Activated T-helper 1 cell treated with anti-CD3 and anti-CD28 coated beads, Interleukin-12 subunit alpha, Interleukin-12 subunit beta, Interleukin-2, Interleukin-4 antibody, amounts not matched to agents 30 ng/mL and 10 ng/mL and 1 ng/mL, durations not matched to agents 14 hours and 24 hours and 36 hours (primary cell): Measurements from ENCODE around the gene URGCP. TPM values are rescaled to one million over a fixed set of nuclear protein-coding genes. Genes with fewer than 3 reads are reported as not detected.
A peak's percentile ranks its signal among the peaks of the same experiment; 100 is the strongest.
"Not testable (repeated sequence)": the region's sequence is repeated elsewhere in the genome, so short reads cannot be mapped to it uniquely, and the experiment has no call there.

Experiments used
- DNase-seq: peaks from one replicate; pipeline ENCODE4 v3.0.0; 2021; ENCODE audit warnings: low spot score
- H3K27ac Mint-ChIP-seq: one replicate; pipeline ENCODE4 v1.8.0; 2021; ENCODE audit warnings: mild to moderate bottlenecking, mixed read lengths
- H3K27me3 Mint-ChIP-seq: one replicate; pipeline ENCODE4 v1.8.0; 2022; ENCODE audit warnings: mild to moderate bottlenecking, moderate library complexity, mixed read lengths; ENCODE audit not compliant: insufficient read depth
- H3K36me3 Mint-ChIP-seq: one replicate; pipeline ENCODE4 v1.8.0; 2021; ENCODE audit warnings: low read depth, mixed read lengths
- H3K4me1 Mint-ChIP-seq: one replicate; pipeline ENCODE4 v1.8.0; 2021; ENCODE audit warnings: low read depth, mixed read lengths
- H3K4me3 Mint-ChIP-seq: one replicate; pipeline ENCODE4 v1.8.0; 2021; ENCODE audit warnings: mild to moderate bottlenecking, moderate library complexity, mixed read lengths
- H3K9me3 Mint-ChIP-seq: one replicate; pipeline ENCODE4 v1.8.0; 2021; ENCODE audit warnings: mixed read lengths
- intact Hi-C: fragments of 100-400 bp; cut with micrococcal nuclease; formaldehyde crosslinking; loops from one replicate; pipeline ENCODE4 v1.15.1; 2024
- total RNA-seq: library from RNA; stranded (reverse); gene quantifications from 2 replicates; pipeline ENCODE4 v1.2.3, GENCODE V29; 2022

URGCP gene
- total RNA-seq, 1 donor from 2014 or later, result 32.2 TPM

- Mint-ChIP-seq H3K9me3 (peaks cover 7% of the 10 kb centered on the region), H3K4me3 (no peak overlapping the region), H3K27ac (no peak overlapping the region), H3K36me3 (no peaks in the 10 kb centered on the region), H3K4me1 (peaks cover 16% of the 10 kb centered on the region), H3K27me3 (peaks cover 4% of the 10 kb centered on the region)
- DNase-seq, result no peak
- intact Hi-C loops, result loop anchor here (1.0 to 10.0 kb wide), 9 partner anchors 109 to 1896 kb away; partner anchors contain the start of gene COA1
These were observed 68.2 kb downstream of the URGCP start for GRCh38 chr7:43838201-43838658.

GRCh38 chr7:43834463-43835251 lies 71.7 kb downstream of the URGCP start:
- intact Hi-C loops, result loop anchor here (1.0 to 10.0 kb wide), 7 partner anchors 34 to 1892 kb away; partner anchors contain the start of genes COA1 and MRPS24
- Mint-ChIP-seq H3K27ac (peak overlapping the region; percentile 78), H3K27me3 (peaks cover 2% of the 10 kb centered on the region)

GRCh38 chr7:43830917-43831316 lies 75.5 kb downstream of the URGCP start:
- Mint-ChIP-seq H3K9me3 (peaks cover 17% of the 10 kb centered on the region), H3K4me1 (peaks cover 16% of the 10 kb centered on the region), H3K27me3 (peaks cover 17% of the 10 kb centered on the region)
- H3K36me3 Mint-ChIP-seq, H3K27ac Mint-ChIP-seq, H3K4me3 Mint-ChIP-seq, DNase-seq: not testable (repeated sequence)
- intact Hi-C loops, result loop anchor here (10.0 kb wide), 2 partner anchors 526 to 756 kb away; no protein-coding TSS in a partner anchor

More at GRCh38 chr7:43834463-43835251, 71.7 kb downstream of the URGCP start:
- peak; percentile 24 for DNase-seq
- Mint-ChIP-seq H3K4me1 (peaks cover 16% of the 10 kb centered on the region), H3K4me3 (peak overlapping the region; percentile 73), H3K36me3 (no peaks in the 10 kb centered on the region), H3K9me3 (peaks cover 17% of the 10 kb centered on the region)

Other genes starting within 250 kb of the URGCP start
- gene COA1, start 177.1 kb downstream of the URGCP start, total RNA-seq, result 81.7 and 88.6 TPM in 2 replicates
- 48.1 and 52.9 TPM in 2 replicates for gene BLVRA, start 147.9 kb downstream of the URGCP start, total RNA-seq
- gene MRPS24, start 37.1 kb downstream of the URGCP start, total RNA-seq, result 118 and 125 TPM in 2 replicates
- 15.3 and 17.7 TPM in 2 replicates for gene UBE2D4, start 19.8 kb upstream of the URGCP start, total RNA-seq
- gene SPDYE1, start 91.3 kb upstream of the URGCP start, total RNA-seq, result not detected in 2 replicates
- 140 TPM in 2 replicates for gene DBNL, start 138.1 kb upstream of the URGCP start, total RNA-seq
- gene PGAM2, start 159.0 kb upstream of the URGCP start, total RNA-seq, result 0.42 and 0.78 TPM in 2 replicates
- gene POLM, start 175.9 kb upstream of the URGCP start, total RNA-seq, result 36.9 and 41.7 TPM in 2 replicates
- gene AEBP1, start 197.7 kb upstream of the URGCP start, total RNA-seq, result 17.0 and 17.2 TPM in 2 replicates
- 234 and 250 TPM in 2 replicates for gene POLD2, start 217.0 kb upstream of the URGCP start, total RNA-seq
- gene MYL7, start 234.7 kb upstream of the URGCP start, total RNA-seq, result not detected in 2 replicates